Left lung (tissue), 10 donors: Measurements from ENCODE around the gene ZNF276. TPM values are rescaled to one million over a fixed set of nuclear protein-coding genes. Genes with fewer than 3 reads are reported as not detected.

Experiments used
- ATAC-seq: fragments of 200-7000 bp; cut with Tn5 transposase; one replicate; pipeline ENCODE4 v1.9.1; 2020; ENCODE audit warnings: moderate library complexity
- DNase-seq, 4 donors: peaks; one replicate each; pipeline ENCODE4 v3.0.0-alpha.2; 2013 to 2020
- H3K27ac ChIP-seq, 2 donors: fragments of 200-600 bp; sonication (generic) in 1 of 2; one replicate each; pipeline versions ENCODE4 v1.5.0 to v1.8.0; 2020 to 2021
- H3K27me3 ChIP-seq, 2 donors: fragments of 200-600 bp; sonication (generic) in 1 of 2; one replicate each; pipeline versions ENCODE4 v1.5.0 to v1.8.0; 2020 to 2021
- H3K36me3 ChIP-seq, 2 donors: fragments of 200-600 bp; sonication (generic) in 1 of 2; one replicate each; pipeline versions ENCODE4 v1.5.0 to v1.8.0; 2020 to 2021
- H3K4me1 ChIP-seq, 2 donors: fragments of 200-600 bp; one replicate each; pipeline ENCODE4 v1.8.0; 2021
- H3K4me3 ChIP-seq, 2 donors: fragments of 200-600 bp; sonication (generic) in 1 of 2; one replicate each; pipeline versions ENCODE4 v1.5.0 to v1.8.0; 2020 to 2021; ENCODE audit warnings: mild to moderate bottlenecking in 1 of 2
- H3K9me3 ChIP-seq, 2 donors: fragments of 200-600 bp; sonication (generic) in 1 of 2; one replicate each; pipeline versions ENCODE4 v1.5.0 to v1.8.0; 2020 to 2021
- intact Hi-C, 2 donors: fragments of 100-400 bp; cut with DNase I; formaldehyde crosslinking; loops; one replicate each; pipeline versions ENCODE4 v1.11.2 to v1.14.2; 2022
- polyA plus RNA-seq, 6 donors: library from polyadenylated mRNA; unstranded; fragments of 120-200 nt; gene quantifications; one replicate each; pipeline ENCODE4 v1.2.1, GENCODE V29; 2013; ENCODE audit not compliant: insufficient read length in 6 of 6
- total RNA-seq, 2 donors: library from RNA; stranded (reverse); fragmentation: NEBNext Ultra II Directional; extraction: Animal tissue kit (Norgen Biotek cat#: 25700); gene quantifications; one replicate each; pipeline ENCODE4 v1.2.1, GENCODE V29; 2021
- TF ChIP-seq, protein P1 (sequence below), 2 donors: fragments of 200-600 bp; sonication (generic) in 1 of 2; IDR thresholded peaks; one replicate each; pipeline versions ENCODE4 v1.5.0 to v1.8.0; 2021; ENCODE audit warnings: antibody characterized with exemption in 2 of 2
- donor health status: DM: no; HTN: yes; CAD: no.
- donor health status: DM: no; HTN: no; CAD: no.

Gene ZNF276
- total and polyA plus RNA-seq, 8 donors: 22.1 to 45.2 (median 32.7) TPM

- intact Hi-C loops: loop anchor here (5.0 kb wide), 2 partner anchors 82 to 152 kb away; no protein-coding TSS in a partner anchor
- Histone ChIP-seq H3K27ac (no peak overlapping the region), H3K4me3 (no peak overlapping the region), H3K36me3 (peaks cover 0 to 40% of the 10 kb centered on the region in 2 donors), H3K27me3 (peaks cover 0 to 16% of the 10 kb centered on the region in 2 donors), H3K4me1 (peaks cover 9 to 18% of the 10 kb centered on the region in 2 donors), H3K9me3 (no peaks in the 10 kb centered on the region)
- TF ChIP-seq, protein P1, sequence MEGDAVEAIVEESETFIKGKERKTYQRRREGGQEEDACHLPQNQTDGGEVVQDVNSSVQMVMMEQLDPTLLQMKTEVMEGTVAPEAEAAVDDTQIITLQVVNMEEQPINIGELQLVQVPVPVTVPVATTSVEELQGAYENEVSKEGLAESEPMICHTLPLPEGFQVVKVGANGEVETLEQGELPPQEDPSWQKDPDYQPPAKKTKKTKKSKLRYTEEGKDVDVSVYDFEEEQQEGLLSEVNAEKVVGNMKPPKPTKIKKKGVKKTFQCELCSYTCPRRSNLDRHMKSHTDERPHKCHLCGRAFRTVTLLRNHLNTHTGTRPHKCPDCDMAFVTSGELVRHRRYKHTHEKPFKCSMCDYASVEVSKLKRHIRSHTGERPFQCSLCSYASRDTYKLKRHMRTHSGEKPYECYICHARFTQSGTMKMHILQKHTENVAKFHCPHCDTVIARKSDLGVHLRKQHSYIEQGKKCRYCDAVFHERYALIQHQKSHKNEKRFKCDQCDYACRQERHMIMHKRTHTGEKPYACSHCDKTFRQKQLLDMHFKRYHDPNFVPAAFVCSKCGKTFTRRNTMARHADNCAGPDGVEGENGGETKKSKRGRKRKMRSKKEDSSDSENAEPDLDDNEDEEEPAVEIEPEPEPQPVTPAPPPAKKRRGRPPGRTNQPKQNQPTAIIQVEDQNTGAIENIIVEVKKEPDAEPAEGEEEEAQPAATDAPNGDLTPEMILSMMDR (IDR thresholded peaks at IDR 0.05): no peak
- DNase-seq (no peak), ATAC-seq (no peak)
Measured at GRCh38 chr16:89709716-89710432, 11.5 kb upstream of the ZNF276 start.

DNA sequence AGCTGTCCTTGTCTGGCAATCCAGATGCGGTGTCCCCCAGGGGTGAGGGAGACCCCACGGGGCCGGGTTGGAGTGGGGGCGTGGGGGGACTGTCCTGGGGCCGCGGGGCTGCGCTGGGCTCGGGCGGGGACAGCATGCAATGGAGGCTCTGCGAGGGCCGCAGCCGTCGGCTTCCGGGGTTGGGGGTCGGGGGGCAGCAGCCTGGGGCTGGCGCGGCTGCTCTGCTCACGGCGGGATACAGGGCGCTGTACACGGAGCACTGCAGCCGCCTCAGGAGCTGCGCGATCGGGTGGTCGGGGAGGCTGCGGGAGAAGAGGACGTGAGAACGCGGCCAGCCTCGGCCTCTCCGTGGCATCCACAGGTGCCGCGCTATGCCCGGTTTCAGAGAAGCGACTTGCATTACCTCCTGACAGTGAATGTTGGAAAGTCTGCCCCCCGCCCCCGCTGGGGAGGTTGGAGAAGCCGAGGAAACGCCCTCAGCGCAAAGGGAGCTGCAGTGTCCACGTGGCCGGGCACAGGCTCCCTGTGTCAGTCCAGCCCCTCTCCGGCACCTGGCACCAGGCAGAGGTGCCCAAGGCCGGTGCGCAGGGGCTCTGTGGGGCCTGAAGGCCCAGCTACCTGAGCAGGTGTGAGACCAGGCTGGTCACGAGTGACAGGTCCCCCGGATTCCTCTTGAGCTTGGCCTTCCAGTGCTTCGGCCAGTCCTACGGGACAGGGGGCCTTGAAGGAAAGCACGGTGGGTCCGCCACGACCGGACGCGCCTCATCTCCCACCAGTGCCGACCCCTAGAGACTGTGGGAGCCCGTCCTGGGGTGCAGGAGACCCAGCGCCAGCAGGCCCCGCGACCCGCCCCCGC lies 10.4 kb upstream of the ZNF276 start:
- Histone ChIP-seq H3K4me1 (peaks cover 9 to 16% of the 10 kb centered on the region in 2 donors), H3K27ac (no peak overlapping the region), H3K27me3 (peaks cover 0 to 16% of the 10 kb centered on the region in 2 donors), H3K9me3 (no peaks in the 10 kb centered on the region), H3K4me3 (no peak overlapping the region), H3K36me3 (peaks cover 0 to 40% of the 10 kb centered on the region in 2 donors)
- ATAC-seq: peak; percentile 13
- intact Hi-C loops: loop anchor here in 1 of 2 donors (5.0 kb wide), 1 partner anchor 151 kb away; no protein-coding TSS in a partner anchor
- TF ChIP-seq, protein P1 (IDR thresholded peaks at IDR 0.05): no peak
- DNase-seq: peak in 1 of 4 donors; percentile 75

GRCh38 chr16:89711601-89712273 lies 9.6 kb upstream of the ZNF276 start:
- peak overlapping the region; percentile 17 to 45 for H3K4me3 ChIP-seq
- DNase-seq (peak in 1 of 4 donors; percentile 84), ATAC-seq (peak; percentile 87)
- H3K27ac ChIP-seq: no peak overlapping the region
- peaks cover 0 to 16% of the 10 kb centered on the region in 2 donors for H3K27me3 ChIP-seq
- H3K4me1 ChIP-seq: peaks cover 9 to 11% of the 10 kb centered on the region in 2 donors
- H3K36me3 ChIP-seq: peaks cover 0 to 40% of the 10 kb centered on the region in 2 donors
- TF ChIP-seq, protein P1 (IDR thresholded peaks at IDR 0.05): no peak
- intact Hi-C loops: loop anchor here in 1 of 2 donors (5.0 kb wide), 1 partner anchor 151 kb away; no protein-coding TSS in a partner anchor
- H3K9me3 ChIP-seq: no peaks in the 10 kb centered on the region

DNA sequence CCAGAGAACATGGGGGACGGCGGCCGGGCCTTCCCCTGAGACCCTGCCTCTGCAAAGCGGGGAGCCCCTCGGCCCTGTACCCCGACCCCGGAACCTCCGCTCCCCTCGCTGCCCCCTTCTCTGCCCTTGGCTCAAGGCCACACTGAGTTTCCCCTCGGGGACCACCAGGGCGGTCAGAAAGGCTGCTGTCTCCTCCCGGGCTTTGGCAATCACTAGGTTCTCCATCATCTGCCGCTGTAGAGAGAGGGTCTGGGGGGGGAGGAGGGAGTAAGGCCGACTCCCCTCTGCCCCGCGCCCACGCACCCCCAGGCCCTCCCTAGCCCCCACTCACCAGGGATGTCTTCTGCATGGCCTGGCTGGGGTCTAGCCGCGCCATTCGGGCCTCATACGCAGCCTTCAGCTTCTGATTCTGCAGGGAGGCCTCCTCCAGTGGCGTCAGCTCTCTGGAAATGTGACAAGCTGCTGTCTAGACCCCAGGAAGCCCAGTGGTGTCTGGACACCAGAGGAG lies 9.0 kb upstream of the ZNF276 start:
- ATAC-seq (no peak), DNase-seq (no peak)
- Histone ChIP-seq H3K4me3 (peak overlapping the region; percentile 17 to 45), H3K9me3 (no peaks in the 10 kb centered on the region), H3K36me3 (peaks cover 0 to 36% of the 10 kb centered on the region in 2 donors), H3K27ac (no peak overlapping the region), H3K4me1 (peaks cover 9 to 11% of the 10 kb centered on the region in 2 donors), H3K27me3 (peaks cover 0 to 16% of the 10 kb centered on the region in 2 donors)
- TF ChIP-seq, protein P1 (IDR thresholded peaks at IDR 0.05): no peak
- intact Hi-C loops: loop anchor here in 1 of 2 donors (5.0 kb wide), 1 partner anchor 150 kb away; no protein-coding TSS in a partner anchor
